ENCODE measurements around the gene ACTR2. TPM values are rescaled to one million over a fixed set of nuclear protein-coding genes. Genes with fewer than 3 reads are reported as not detected.
"Not testable (repeated sequence)": the region's sequence is repeated elsewhere in the genome, so short reads cannot be mapped to it uniquely, and the experiment has no call there.

ACTR2 gene
- polyA plus RNA-seq: 10 to 100 TPM; 58.4 to 73.8 TPM

- Histone ChIP-seq H3K4me1 (ENCODE audit: control insufficient read depth in 2 of 2, insufficient read depth in 2 of 2, low read length in 1 of 2) (no peaks in the 10 kb centered on the region), H3K27me3 (ENCODE audit: control insufficient read depth in 1 of 2, insufficient read depth in 2 of 2, low read length in 2 of 2) (no peaks in the 10 kb centered on the region), H3K27ac (ENCODE audit: low read depth in 2 of 2, low read length in 1 of 2) (peak within 1 kb of the TSS; percentile 99), H3K4me3 (ENCODE audit: low read depth in 1 of 2, low read length in 2 of 2) (peak within 1 kb of the TSS; percentile 92 to 93), H3K36me3 (ENCODE audit: control insufficient read depth in 2 of 2, insufficient read depth in 2 of 2, low read length in 1 of 2) (no peaks in the 10 kb centered on the region), H3K9me3 (ENCODE audit: control insufficient read depth in 2 of 2, insufficient read depth in 1 of 2, low read depth in 1 of 2, low read length in 1 of 2) (no peaks in the 10 kb centered on the region)
- WGBS, 2 donors: 0% methylated on average over 79 to 82 of the region's 82 CpGs
These were observed at the start of gene ACTR2 for GRCh38 chr2:65227456-65228262. Gene ACTR2, plus strand, starts transcription at chr2:65227831. Its CDS starts 79 bp downstream, at chr2:65227910.

- H3K27ac ChIP-seq (ENCODE audit: low read depth in 2 of 2, low read length in 1 of 2): no peak overlapping the region
These were observed 45.1 kb upstream of the ACTR2 start for GRCh38 chr2:65182570-65182969.

GRCh38 chr2:65183406-65183805 lies 44.2 kb upstream of the ACTR2 start:
- H3K4me3 ChIP-seq (ENCODE audit: low read depth in 1 of 2, low read length in 2 of 2); H3K9me3 ChIP-seq (ENCODE audit: control insufficient read depth in 2 of 2, insufficient read depth in 1 of 2, low read depth in 1 of 2, low read length in 1 of 2); H3K27me3 ChIP-seq (ENCODE audit: control insufficient read depth in 1 of 2, insufficient read depth in 2 of 2, low read length in 2 of 2); H3K4me1 ChIP-seq (ENCODE audit: control insufficient read depth in 2 of 2, insufficient read depth in 2 of 2, low read length in 1 of 2); H3K27ac ChIP-seq (ENCODE audit: low read depth in 2 of 2, low read length in 1 of 2); H3K36me3 ChIP-seq (ENCODE audit: control insufficient read depth in 2 of 2, insufficient read depth in 2 of 2, low read length in 1 of 2): not testable (repeated sequence)
- WGBS, 2 donors: 85 to 92% methylated on average over 2 to 4 of the region's 4 CpGs

More at GRCh38 chr2:65182570-65182969, 45.1 kb upstream of the ACTR2 start:
- Histone ChIP-seq H3K9me3 (ENCODE audit: control insufficient read depth in 2 of 2, insufficient read depth in 1 of 2, low read depth in 1 of 2, low read length in 1 of 2) (no peaks in the 10 kb centered on the region), H3K4me3 (ENCODE audit: low read depth in 1 of 2, low read length in 2 of 2) (no peak overlapping the region), H3K27me3 (ENCODE audit: control insufficient read depth in 1 of 2, insufficient read depth in 2 of 2, low read length in 2 of 2) (no peaks in the 10 kb centered on the region), H3K4me1 (ENCODE audit: control insufficient read depth in 2 of 2, insufficient read depth in 2 of 2, low read length in 1 of 2) (no peaks in the 10 kb centered on the region), H3K36me3 (ENCODE audit: control insufficient read depth in 2 of 2, insufficient read depth in 2 of 2, low read length in 1 of 2) (no peaks in the 10 kb centered on the region)
- 80 to 85% methylated on average over 5 of the region's 5 CpGs for WGBS, 2 donors

- WGBS, 2 donors: 89 to 94% methylated on average over 3 of the region's 3 CpGs
These were observed 42.6 kb upstream of the ACTR2 start for GRCh38 chr2:65185012-65185411.

GRCh38 chr2:65186093-65186868 lies 41.4 kb upstream of the ACTR2 start:
- no peak overlapping the region for H3K4me3 ChIP-seq (ENCODE audit: low read depth in 1 of 2, low read length in 2 of 2)
- H3K36me3 ChIP-seq (ENCODE audit: control insufficient read depth in 2 of 2, insufficient read depth in 2 of 2, low read length in 1 of 2): no peaks in the 10 kb centered on the region
- no peaks in the 10 kb centered on the region for H3K9me3 ChIP-seq (ENCODE audit: control insufficient read depth in 2 of 2, insufficient read depth in 1 of 2, low read depth in 1 of 2, low read length in 1 of 2)
- no peak overlapping the region for H3K27ac ChIP-seq (ENCODE audit: low read depth in 2 of 2, low read length in 1 of 2)
- 76 to 91% methylated on average over 23 of the region's 23 CpGs for WGBS, 2 donors
- H3K4me1 ChIP-seq (ENCODE audit: control insufficient read depth in 2 of 2, insufficient read depth in 2 of 2, low read length in 1 of 2): no peaks in the 10 kb centered on the region
- no peaks in the 10 kb centered on the region for H3K27me3 ChIP-seq (ENCODE audit: control insufficient read depth in 1 of 2, insufficient read depth in 2 of 2, low read length in 2 of 2)

More at GRCh38 chr2:65185012-65185411, 42.6 kb upstream of the ACTR2 start:
- no peaks in the 10 kb centered on the region for H3K27me3 ChIP-seq (ENCODE audit: control insufficient read depth in 1 of 2, insufficient read depth in 2 of 2, low read length in 2 of 2)
- H3K9me3 ChIP-seq (ENCODE audit: control insufficient read depth in 2 of 2, insufficient read depth in 1 of 2, low read depth in 1 of 2, low read length in 1 of 2): no peaks in the 10 kb centered on the region
- no peak overlapping the region for H3K27ac ChIP-seq (ENCODE audit: low read depth in 2 of 2, low read length in 1 of 2)
- no peaks in the 10 kb centered on the region for H3K36me3 ChIP-seq (ENCODE audit: control insufficient read depth in 2 of 2, insufficient read depth in 2 of 2, low read length in 1 of 2)
- H3K4me3 ChIP-seq (ENCODE audit: low read depth in 1 of 2, low read length in 2 of 2): no peak overlapping the region
- no peaks in the 10 kb centered on the region for H3K4me1 ChIP-seq (ENCODE audit: control insufficient read depth in 2 of 2, insufficient read depth in 2 of 2, low read length in 1 of 2)

GRCh38 chr2:65186872-65187851 lies 40.5 kb upstream of the ACTR2 start:
- H3K4me3 ChIP-seq (ENCODE audit: low read depth in 1 of 2, low read length in 2 of 2): no peak overlapping the region
- 54 to 58% methylated on average over 19 of the region's 19 CpGs for WGBS, 2 donors
- H3K27ac ChIP-seq (ENCODE audit: low read depth in 2 of 2, low read length in 1 of 2): no peak overlapping the region
- no peaks in the 10 kb centered on the region for H3K9me3 ChIP-seq (ENCODE audit: control insufficient read depth in 2 of 2, insufficient read depth in 1 of 2, low read depth in 1 of 2, low read length in 1 of 2)
- H3K4me1 ChIP-seq (ENCODE audit: control insufficient read depth in 2 of 2, insufficient read depth in 2 of 2, low read length in 1 of 2): no peaks in the 10 kb centered on the region
- no peaks in the 10 kb centered on the region for H3K27me3 ChIP-seq (ENCODE audit: control insufficient read depth in 1 of 2, insufficient read depth in 2 of 2, low read length in 2 of 2)
- H3K36me3 ChIP-seq (ENCODE audit: control insufficient read depth in 2 of 2, insufficient read depth in 2 of 2, low read length in 1 of 2): no peaks in the 10 kb centered on the region

- H3K27me3 ChIP-seq (ENCODE audit: control insufficient read depth in 1 of 2, insufficient read depth in 2 of 2, low read length in 2 of 2): no peaks in the 10 kb centered on the region
- no peak overlapping the region for H3K27ac ChIP-seq (ENCODE audit: low read depth in 2 of 2, low read length in 1 of 2)
- H3K9me3 ChIP-seq (ENCODE audit: control insufficient read depth in 2 of 2, insufficient read depth in 1 of 2, low read depth in 1 of 2, low read length in 1 of 2): no peaks in the 10 kb centered on the region
- no peaks in the 10 kb centered on the region for H3K36me3 ChIP-seq (ENCODE audit: control insufficient read depth in 2 of 2, insufficient read depth in 2 of 2, low read length in 1 of 2)
- WGBS, 2 donors: 91 to 95% methylated on average over 8 of the region's 8 CpGs
- H3K4me3 ChIP-seq (ENCODE audit: low read depth in 1 of 2, low read length in 2 of 2): no peak overlapping the region
- no peaks in the 10 kb centered on the region for H3K4me1 ChIP-seq (ENCODE audit: control insufficient read depth in 2 of 2, insufficient read depth in 2 of 2, low read length in 1 of 2)
These were observed 34.2 kb upstream of the ACTR2 start for GRCh38 chr2:65193446-65193845.

- Histone ChIP-seq H3K27ac (ENCODE audit: low read depth in 2 of 2, low read length in 1 of 2) (no peak overlapping the region), H3K4me1 (ENCODE audit: control insufficient read depth in 2 of 2, insufficient read depth in 2 of 2, low read length in 1 of 2) (no peaks in the 10 kb centered on the region), H3K4me3 (ENCODE audit: low read depth in 1 of 2, low read length in 2 of 2) (no peak overlapping the region), H3K9me3 (ENCODE audit: control insufficient read depth in 2 of 2, insufficient read depth in 1 of 2, low read depth in 1 of 2, low read length in 1 of 2) (no peaks in the 10 kb centered on the region), H3K36me3 (ENCODE audit: control insufficient read depth in 2 of 2, insufficient read depth in 2 of 2, low read length in 1 of 2) (no peaks in the 10 kb centered on the region), H3K27me3 (ENCODE audit: control insufficient read depth in 1 of 2, insufficient read depth in 2 of 2, low read length in 2 of 2) (no peaks in the 10 kb centered on the region)
- 80 to 84% methylated on average over 2 of the region's 2 CpGs for WGBS, 2 donors
These were observed 28.9 kb upstream of the ACTR2 start for GRCh38 chr2:65198737-65199136.

- WGBS, 2 donors: 63 to 67% methylated on average over 2 of the region's 2 CpGs
- no peaks in the 10 kb centered on the region for H3K9me3 ChIP-seq (ENCODE audit: control insufficient read depth in 2 of 2, insufficient read depth in 1 of 2, low read depth in 1 of 2, low read length in 1 of 2)
These were observed 28.5 kb upstream of the ACTR2 start for GRCh38 chr2:65199166-65199565.

More at GRCh38 chr2:65199166-65199565, 28.5 kb upstream of the ACTR2 start:
- H3K27ac ChIP-seq (ENCODE audit: low read depth in 2 of 2, low read length in 1 of 2): no peak overlapping the region
- no peaks in the 10 kb centered on the region for H3K27me3 ChIP-seq (ENCODE audit: control insufficient read depth in 1 of 2, insufficient read depth in 2 of 2, low read length in 2 of 2)
- no peaks in the 10 kb centered on the region for H3K36me3 ChIP-seq (ENCODE audit: control insufficient read depth in 2 of 2, insufficient read depth in 2 of 2, low read length in 1 of 2)
- no peaks in the 10 kb centered on the region for H3K4me1 ChIP-seq (ENCODE audit: control insufficient read depth in 2 of 2, insufficient read depth in 2 of 2, low read length in 1 of 2)
- H3K4me3 ChIP-seq (ENCODE audit: low read depth in 1 of 2, low read length in 2 of 2): no peak overlapping the region
